GM18870 (cell line): Measurements from ENCODE around the gene CELF4.
"Not testable (repeated sequence)": the region's sequence is repeated elsewhere in the genome, so short reads cannot be mapped to it uniquely, and the experiment has no call there.

ENCODE experiments used
- ATAC-seq: cut with Tn5 transposase; IDR thresholded peaks from one replicate; pipeline ENCODE4 v1.9.1; 2021; ENCODE audit warnings: moderate library complexity; ENCODE audit not compliant: unreplicated experiment

The CELF4 gene

DNA sequence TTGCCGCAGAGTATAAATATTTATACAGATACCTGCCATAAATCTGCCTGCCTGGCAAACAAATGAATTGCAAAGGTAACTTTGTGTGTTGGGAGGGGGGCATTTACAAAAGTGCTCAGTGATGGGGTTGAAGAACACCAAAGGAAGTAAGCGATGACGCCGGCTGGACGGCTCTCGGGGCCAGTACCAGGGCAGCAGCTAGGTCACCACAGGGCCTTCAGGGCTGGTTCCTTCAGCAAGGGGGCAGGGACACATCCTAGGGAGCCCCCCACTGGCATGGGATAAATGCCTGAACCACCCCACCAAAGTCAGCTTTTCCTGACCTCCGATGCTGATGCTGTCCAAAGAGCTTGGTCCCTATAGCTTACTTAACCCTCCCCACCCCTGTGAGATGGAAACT, 190.4 kb downstream of the CELF4 start:
- no peak for ATAC-seq

DNA sequence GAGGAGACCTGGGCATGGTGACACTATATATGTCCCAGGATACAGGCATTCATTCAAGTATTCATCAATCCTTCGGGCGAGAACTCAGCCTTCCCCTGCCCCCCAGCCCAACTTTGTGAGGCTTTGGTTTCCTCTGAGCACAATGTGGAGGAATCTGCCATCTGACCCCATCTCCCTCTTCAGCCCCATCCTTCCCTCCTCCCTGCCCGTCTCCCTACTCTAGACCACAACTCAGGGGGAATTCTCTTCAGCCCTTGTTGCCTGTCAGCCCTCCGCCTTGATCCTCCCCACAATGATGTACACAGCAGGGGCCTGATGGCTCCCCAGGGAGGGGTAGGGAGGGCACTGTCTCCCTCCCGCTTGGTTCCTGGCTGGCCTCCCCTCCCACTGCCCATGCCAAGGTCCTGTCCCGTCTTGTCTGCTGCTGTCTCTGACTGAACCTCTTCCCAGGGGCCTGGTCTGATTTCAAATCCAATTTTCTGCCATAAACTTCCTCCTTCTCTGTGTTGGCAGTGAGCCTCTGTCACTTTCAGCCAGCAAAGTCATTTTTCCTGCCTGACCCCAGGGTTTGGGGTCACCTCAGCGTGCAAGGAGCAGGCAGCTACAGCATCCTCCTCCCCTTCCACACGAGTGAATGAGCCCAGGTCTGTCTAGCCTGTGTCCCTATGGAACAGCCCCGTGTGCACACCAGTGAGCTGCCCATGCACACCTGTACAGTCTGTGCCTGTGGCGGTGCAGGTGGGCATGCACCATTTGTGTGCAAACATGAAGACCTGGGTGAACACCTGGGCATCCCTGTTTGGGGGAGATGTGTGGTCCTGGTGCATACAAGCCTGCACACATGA, 197.3 kb downstream of the CELF4 start:
- ATAC-seq: no peak

DNA sequence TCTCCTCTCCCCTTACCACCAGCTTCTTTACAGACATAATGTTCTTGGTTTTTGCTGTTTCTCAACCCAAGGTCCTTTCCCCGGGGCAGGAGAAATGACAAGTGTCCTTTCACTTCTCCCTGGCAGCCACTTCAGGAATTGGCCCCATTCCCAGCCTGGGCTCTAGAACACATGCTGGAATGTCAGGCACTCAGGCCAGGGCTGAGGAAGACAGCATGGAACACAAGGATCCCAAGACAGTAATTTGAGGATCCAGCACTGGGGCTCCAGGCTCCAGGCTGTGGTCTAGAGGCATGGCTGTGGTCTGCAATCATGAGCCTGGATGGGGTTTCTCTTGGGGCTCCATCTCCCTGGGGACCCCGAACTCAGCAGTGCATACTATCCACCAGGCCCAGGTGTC, 201.4 kb downstream of the CELF4 start:
- no peak for ATAC-seq

GRCh38 chr18:37362158-37362890, 203.3 kb downstream of the CELF4 start:
- no peak for ATAC-seq

DNA sequence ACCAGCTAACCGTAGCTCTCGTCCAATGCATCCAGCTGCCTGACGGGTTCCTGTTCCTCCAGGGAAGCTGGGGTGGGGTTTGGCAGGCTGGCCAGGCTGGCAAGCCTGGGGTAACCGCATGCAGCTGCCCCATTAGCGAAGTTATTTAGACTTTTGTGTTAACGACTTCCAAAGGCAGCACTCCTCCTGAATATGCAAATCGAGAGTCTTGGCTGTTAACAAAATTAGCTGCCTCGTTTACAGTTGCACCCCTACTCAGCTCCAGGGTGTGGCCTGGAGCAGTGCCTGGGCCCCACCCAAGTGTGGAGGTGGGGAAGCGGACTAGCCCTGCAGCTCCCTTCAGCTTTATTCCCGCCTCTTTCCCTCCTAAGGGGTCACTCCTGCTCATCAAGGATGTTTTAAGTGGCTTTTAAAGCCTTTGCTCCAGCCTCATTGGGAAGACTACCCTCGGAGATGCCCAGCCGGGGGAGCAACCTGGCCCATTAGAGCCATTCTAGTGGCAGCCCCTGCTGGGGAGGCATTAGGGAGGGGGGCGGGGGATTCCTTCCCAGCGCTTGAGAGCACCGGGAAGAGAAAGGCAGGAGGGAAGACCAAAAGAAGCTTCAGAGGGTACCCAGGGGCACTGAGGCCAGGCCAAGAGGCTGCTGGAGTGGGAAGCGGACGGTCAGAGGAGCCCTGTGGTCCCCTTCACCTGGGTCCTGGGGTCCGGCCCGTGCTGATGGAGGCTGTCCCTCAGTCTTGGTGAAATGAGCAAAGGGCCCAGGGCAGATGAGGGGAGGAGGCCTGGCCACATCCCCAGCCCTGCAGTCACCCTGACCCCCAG, 204.1 kb downstream of the CELF4 start:
- no peak for ATAC-seq

- ATAC-seq: not testable (repeated sequence)
Measured at GRCh38 chr18:37358061-37358460, 207.5 kb downstream of the CELF4 start.

- no peak for ATAC-seq
Measured at GRCh38 chr18:37355772-37356171, 209.8 kb downstream of the CELF4 start.

- ATAC-seq: no peak
Measured at GRCh38 chr18:37351110-37351509, 214.5 kb downstream of the CELF4 start.

DNA sequence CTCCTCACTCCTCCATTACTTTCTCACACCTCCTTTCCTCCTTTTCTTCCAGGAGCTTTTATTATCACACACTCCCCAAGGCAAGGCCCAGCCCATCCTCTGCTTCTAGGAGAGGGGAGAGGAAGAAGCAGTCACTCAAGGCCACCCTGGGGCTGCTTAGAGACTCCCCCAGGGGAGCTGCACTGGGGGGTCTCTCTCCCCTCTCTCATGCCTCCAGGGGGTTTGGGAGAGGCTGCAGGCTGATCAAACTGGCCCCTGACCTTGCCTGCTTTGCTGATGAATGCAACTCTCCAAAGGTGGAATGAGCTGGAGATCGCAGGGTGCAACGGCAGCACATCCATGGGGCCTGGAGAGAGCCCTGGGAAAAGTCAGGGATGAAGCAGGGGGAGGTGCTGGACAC, 216.9 kb downstream of the CELF4 start:
- ATAC-seq: no peak

GRCh38 chr18:37346048-37346447, 219.6 kb downstream of the CELF4 start:
- ATAC-seq: no peak

DNA sequence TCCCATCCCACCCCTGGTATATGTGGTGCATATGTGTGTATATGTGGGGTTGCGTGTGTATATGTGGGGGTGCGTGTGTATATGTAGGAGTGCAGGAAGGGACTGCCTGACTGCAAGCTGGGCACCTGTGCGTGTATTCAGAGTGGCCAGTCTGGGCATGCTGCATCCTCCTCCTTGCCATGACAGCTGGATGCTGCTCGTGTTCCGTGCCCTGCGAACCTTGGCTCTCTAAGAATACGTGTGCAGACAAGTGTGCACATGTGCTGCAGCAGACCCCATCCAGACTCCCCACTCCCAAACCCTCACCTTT, 222.1 kb downstream of the CELF4 start:
- ATAC-seq: no peak

- ATAC-seq: no peak
Measured at GRCh38 chr18:37341473-37342086, 224.0 kb downstream of the CELF4 start.

GRCh38 chr18:37341016-37341415, 224.6 kb downstream of the CELF4 start:
- no peak for ATAC-seq

DNA sequence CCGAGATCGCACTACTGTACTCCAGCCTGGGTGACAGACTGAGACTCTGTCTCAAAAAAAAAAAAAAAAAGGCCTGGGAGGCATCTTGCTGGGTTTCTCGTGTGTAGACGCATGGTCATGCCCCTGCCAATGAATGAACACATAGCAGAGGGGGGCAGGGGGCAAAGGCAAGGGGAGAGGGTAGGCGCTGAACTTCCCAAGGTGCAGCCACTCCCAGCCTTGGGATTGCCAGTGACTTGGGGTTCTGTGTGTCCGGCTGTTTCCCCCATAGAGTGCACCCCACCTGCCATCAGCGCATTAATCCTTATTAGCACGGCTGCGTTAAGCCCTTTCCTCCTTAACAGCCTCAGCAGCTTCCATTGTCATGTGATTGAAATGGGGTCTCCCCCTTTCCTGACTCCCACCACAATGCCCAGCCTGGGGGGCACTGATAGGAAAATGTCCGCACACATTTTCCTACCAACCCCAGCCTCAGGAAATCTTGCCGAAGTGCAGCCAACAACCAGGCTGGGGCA, 225.8 kb downstream of the CELF4 start:
- ATAC-seq: no peak

- no peak for ATAC-seq
Measured at GRCh38 chr18:37336568-37337285, 228.9 kb downstream of the CELF4 start.

GRCh38 chr18:37335409-37335736, 230.2 kb downstream of the CELF4 start:
- no peak for ATAC-seq

DNA sequence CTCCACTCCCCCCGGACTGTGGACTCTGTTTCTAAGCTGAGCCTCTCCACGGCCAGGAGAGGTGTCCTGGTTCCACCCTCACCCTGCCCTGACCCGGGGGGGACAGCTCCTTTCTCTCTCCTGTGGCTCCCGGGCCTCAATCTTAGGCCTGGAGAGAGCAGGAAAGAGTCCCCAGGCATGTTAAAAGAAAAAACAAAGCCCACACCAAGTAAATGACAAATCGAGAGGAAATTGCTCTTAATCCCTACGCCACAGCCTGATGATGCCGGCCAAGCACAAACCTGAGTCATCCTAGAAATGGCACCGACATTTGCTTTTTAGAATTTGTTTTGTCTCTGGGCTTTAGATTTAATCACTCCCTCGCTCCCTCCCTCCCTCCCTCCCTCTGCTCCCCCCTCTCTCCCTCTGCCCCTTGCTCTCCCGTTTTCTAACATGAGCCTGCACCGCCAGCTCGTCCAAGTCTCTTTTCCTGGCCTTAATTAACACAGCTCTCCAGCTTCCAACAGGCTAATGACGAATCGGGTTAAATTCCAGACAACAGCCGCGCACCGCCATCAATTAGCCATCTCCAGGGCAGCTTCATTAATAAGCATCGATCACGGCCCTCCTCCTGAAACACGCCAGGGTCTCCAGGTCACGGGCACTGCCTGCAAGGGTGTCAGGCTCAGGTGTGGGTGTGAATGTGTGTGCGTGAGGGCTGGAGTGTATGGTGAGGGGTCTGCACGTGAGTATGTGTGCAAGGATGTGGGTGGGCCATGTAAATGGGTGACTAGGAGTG, 230.8 kb downstream of the CELF4 start:
- ATAC-seq: no peak

DNA sequence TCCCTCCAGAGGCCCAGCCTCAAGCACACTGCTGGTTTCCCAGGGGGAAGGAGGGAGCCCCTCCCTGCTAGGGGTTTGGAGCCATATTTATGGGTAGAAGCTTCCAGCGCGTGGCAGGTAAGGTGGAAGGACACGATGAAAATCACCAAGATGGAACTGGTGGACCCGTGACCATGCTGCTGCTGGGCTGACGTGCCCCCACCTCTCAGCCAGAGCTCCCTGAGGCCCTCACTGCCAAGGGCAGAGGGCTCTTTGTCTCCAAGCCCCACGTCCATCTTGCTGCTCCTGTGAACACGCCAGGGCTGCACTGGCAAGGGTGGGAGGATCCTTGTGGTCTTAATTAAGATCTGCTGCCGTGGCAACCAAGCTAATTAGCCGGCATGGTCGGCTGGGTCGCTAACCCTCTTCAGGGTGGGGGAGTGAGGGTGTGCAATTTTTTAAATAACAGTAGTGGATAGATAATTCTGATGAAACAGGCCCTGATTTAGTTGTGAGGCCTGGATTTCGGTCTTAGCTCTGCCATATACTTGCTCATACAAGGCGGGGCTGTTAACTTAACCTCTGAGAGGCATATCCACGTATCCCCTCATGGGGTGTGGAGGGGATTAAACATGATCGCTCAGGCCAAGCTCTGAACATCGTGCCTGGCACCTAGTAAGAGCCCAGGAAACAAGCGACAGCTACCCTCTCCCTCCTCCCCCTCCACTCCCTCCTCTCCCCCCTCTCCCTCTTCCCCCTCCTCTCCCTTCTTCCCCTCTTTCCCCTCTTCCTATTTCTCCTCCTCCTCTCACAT, 232.8 kb downstream of the CELF4 start:
- no peak for ATAC-seq

DNA sequence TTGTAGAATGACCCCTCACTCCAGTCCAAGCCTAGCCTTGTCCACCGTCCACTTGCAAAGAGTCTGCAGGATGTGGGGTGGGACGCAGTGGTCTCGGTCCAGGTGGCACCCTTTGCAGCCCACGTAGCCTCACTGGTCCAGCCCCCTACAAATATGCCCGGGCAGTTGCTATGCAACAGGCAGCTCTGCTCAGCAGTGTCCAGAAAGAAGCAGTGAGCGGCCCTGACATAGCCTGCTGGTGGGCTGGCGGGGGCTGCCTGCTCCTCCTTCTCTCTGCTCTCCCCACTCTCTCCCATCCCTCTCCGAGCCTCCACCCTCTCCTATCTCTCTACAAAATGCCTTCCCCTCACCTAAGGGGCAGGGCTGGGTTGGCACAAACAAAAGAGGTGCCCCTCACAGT, 233.4 kb downstream of the CELF4 start:
- no peak for ATAC-seq
